SJSA1 (cell line): ENCODE data around the gene MBP. TPM values are rescaled to one million over a fixed set of nuclear protein-coding genes. Genes with fewer than 3 reads are reported as not detected.
"Not testable (repeated sequence)": the region's sequence is repeated elsewhere in the genome, so short reads cannot be mapped to it uniquely, and the experiment has no call there.

Source experiments
- DNase-seq, 2 experiments: peaks; one replicate each; pipeline ENCODE4 v3.0.0-alpha.2; 2015 to 2020; ENCODE audit warnings: low spot score in 2 of 2, low read depth in 1 of 2
- H3K27ac ChIP-seq: fragments of 250-450 bp; sonication (Bioruptor Pico); 2 replicates; pipeline ENCODE4 v1.5.1; 2020; ENCODE audit warnings: mild to moderate bottlenecking, moderate library complexity
- H3K27me3 ChIP-seq: fragments of 250-450 bp; sonication (Bioruptor Pico); replicated peaks from 2 replicates; pipeline ENCODE4 v1.5.1; 2020; ENCODE audit warnings: mild to moderate bottlenecking, moderate library complexity
- H3K36me3 ChIP-seq: fragments of 250-450 bp; sonication (Bioruptor Pico); 2 replicates; pipeline ENCODE4 v1.5.1; 2020; ENCODE audit warnings: mild to moderate bottlenecking
- H3K4me1 ChIP-seq: fragments of 250-450 bp; sonication (Bioruptor Pico); replicated peaks from 2 replicates; pipeline ENCODE4 v1.6.1; 2021; ENCODE audit warnings: mild to moderate bottlenecking
- H3K4me3 ChIP-seq: fragments of 250-450 bp; sonication (Bioruptor Pico); 2 replicates; pipeline ENCODE4 v1.5.1; 2020; ENCODE audit warnings: mild to moderate bottlenecking
- H3K9me3 ChIP-seq: fragments of 250-450 bp; sonication (Bioruptor Pico); replicated peaks from 2 replicates; pipeline ENCODE4 v1.5.1; 2020; ENCODE audit warnings: mild to moderate bottlenecking
- total RNA-seq: library from RNA; depleted of rRNA; stranded (reverse); fragments of >200 nt; shearing (Covaris generic); gene quantifications from 2 replicates; pipeline ENCODE4 v1.2.3, GENCODE V29; 2014

The MBP gene
- total RNA-seq, 1 experiment from 2014 or later = not detected

- Histone ChIP-seq H3K9me3 (no peaks in the 10 kb centered on the region; the same call in 1 of the 2 replicates), H3K4me1 (no peaks in the 10 kb centered on the region), H3K27me3 (no peaks in the 10 kb centered on the region), H3K36me3 (no peaks in the 10 kb centered on the region), H3K4me3 (no peak overlapping the region), H3K27ac (no peak overlapping the region)
- no peak for DNase-seq
Measured at GRCh38 chr18:76970770-76971559, 161.6 kb downstream of the MBP start.

- H3K27me3 ChIP-seq = no peaks in the 10 kb centered on the region
- no peaks in the 10 kb centered on the region; the same call in 1 of the 2 replicates for H3K36me3 ChIP-seq
- no peaks in the 10 kb centered on the region; the same call in 1 of the 2 replicates for H3K9me3 ChIP-seq
- H3K4me1 ChIP-seq = no peaks in the 10 kb centered on the region
- no peak overlapping the region for H3K27ac ChIP-seq
- no peak overlapping the region for H3K4me3 ChIP-seq
- peak in 1 of 2 experiments; percentile 8 for DNase-seq
Measured at GRCh38 chr18:76967721-76968472, 164.7 kb downstream of the MBP start.

- not testable (repeated sequence) for H3K27me3 ChIP-seq, DNase-seq, H3K4me3 ChIP-seq, H3K9me3 ChIP-seq, H3K36me3 ChIP-seq, H3K27ac ChIP-seq, H3K4me1 ChIP-seq
Measured at GRCh38 chr18:76967299-76967698, 165.3 kb downstream of the MBP start.

- not testable (repeated sequence) for DNase-seq, H3K27me3 ChIP-seq, H3K4me1 ChIP-seq, H3K4me3 ChIP-seq, H3K9me3 ChIP-seq, H3K27ac ChIP-seq
- H3K36me3 ChIP-seq = peaks cover 13% of the 10 kb centered on the region
Measured at GRCh38 chr18:76965555-76966151, 166.9 kb downstream of the MBP start.

- no peak for DNase-seq
- no peak overlapping the region for H3K27ac ChIP-seq
- H3K9me3 ChIP-seq = no peaks in the 10 kb centered on the region
- no peak overlapping the region for H3K4me3 ChIP-seq
- no peaks in the 10 kb centered on the region for H3K27me3 ChIP-seq
- H3K4me1 ChIP-seq = no peaks in the 10 kb centered on the region
- peaks cover 17% of the 10 kb centered on the region for H3K36me3 ChIP-seq
Measured at GRCh38 chr18:76963936-76964335, 168.6 kb downstream of the MBP start.

- Histone ChIP-seq H3K9me3 (no peaks in the 10 kb centered on the region), H3K27ac (no peak overlapping the region), H3K36me3 (peaks cover 23% of the 10 kb centered on the region), H3K27me3 (no peaks in the 10 kb centered on the region), H3K4me3 (no peak overlapping the region), H3K4me1 (no peaks in the 10 kb centered on the region)
- DNase-seq = no peak
Measured at GRCh38 chr18:76962851-76963250, 169.7 kb downstream of the MBP start.

- H3K9me3 ChIP-seq = no peaks in the 10 kb centered on the region
- no peaks in the 10 kb centered on the region for H3K27me3 ChIP-seq
- H3K36me3 ChIP-seq = peaks cover 36% of the 10 kb centered on the region
- no peaks in the 10 kb centered on the region for H3K4me1 ChIP-seq
- no peak for DNase-seq
- H3K4me3 ChIP-seq = no peak overlapping the region
- no peak overlapping the region for H3K27ac ChIP-seq
Measured at GRCh38 chr18:76960528-76961035, 172.0 kb downstream of the MBP start.

GRCh38 chr18:76959605-76960004, 173.0 kb downstream of the MBP start:
- no peaks in the 10 kb centered on the region for H3K9me3 ChIP-seq
- no peak overlapping the region for H3K27ac ChIP-seq
- H3K36me3 ChIP-seq = peaks cover 36% of the 10 kb centered on the region
- no peak overlapping the region for H3K4me3 ChIP-seq
- no peak for DNase-seq
- H3K4me1 ChIP-seq = no peaks in the 10 kb centered on the region
- H3K27me3 ChIP-seq = no peaks in the 10 kb centered on the region

- H3K36me3 ChIP-seq = peaks cover 40% of the 10 kb centered on the region
- H3K9me3 ChIP-seq = no peaks in the 10 kb centered on the region
- H3K4me3 ChIP-seq = no peak overlapping the region
- DNase-seq = no peak
- no peak overlapping the region for H3K27ac ChIP-seq
- no peaks in the 10 kb centered on the region for H3K27me3 ChIP-seq
- H3K4me1 ChIP-seq = no peaks in the 10 kb centered on the region
Measured at GRCh38 chr18:76958692-76959341, 173.8 kb downstream of the MBP start.

GRCh38 chr18:76957384-76958355, 174.9 kb downstream of the MBP start:
- H3K27me3 ChIP-seq = no peaks in the 10 kb centered on the region
- no peak overlapping the region for H3K27ac ChIP-seq
- no peak overlapping the region for H3K4me3 ChIP-seq
- no peaks in the 10 kb centered on the region for H3K9me3 ChIP-seq
- H3K4me1 ChIP-seq = no peaks in the 10 kb centered on the region
- peaks cover 40% of the 10 kb centered on the region for H3K36me3 ChIP-seq
- no peak for DNase-seq

- no peaks in the 10 kb centered on the region for H3K27me3 ChIP-seq
- DNase-seq = no peak
- H3K36me3 ChIP-seq = peaks cover 44% of the 10 kb centered on the region
Measured at GRCh38 chr18:76956648-76957047, 175.9 kb downstream of the MBP start.

GRCh38 chr18:76955524-76956170, 176.9 kb downstream of the MBP start:
- no peak for DNase-seq
- peaks cover 38% of the 10 kb centered on the region for H3K36me3 ChIP-seq
- H3K9me3 ChIP-seq = no peaks in the 10 kb centered on the region
- H3K27ac ChIP-seq = no peak overlapping the region
- no peaks in the 10 kb centered on the region for H3K27me3 ChIP-seq
- H3K4me1 ChIP-seq = no peaks in the 10 kb centered on the region
- H3K4me3 ChIP-seq = no peak overlapping the region

More at GRCh38 chr18:76956648-76957047, 175.9 kb downstream of the MBP start:
- no peaks in the 10 kb centered on the region for H3K4me1 ChIP-seq
- H3K4me3 ChIP-seq = no peak overlapping the region
- no peak overlapping the region for H3K27ac ChIP-seq
- no peaks in the 10 kb centered on the region for H3K9me3 ChIP-seq
